HCT116 (cell line): Measurements from ENCODE around the gene SLC5A4. TPM values are rescaled to one million over a fixed set of nuclear protein-coding genes. Genes with fewer than 3 reads are reported as not detected.

Experiments used
- ATAC-seq: fragments of 200-7000 bp; cut with Tn5 transposase; 2 replicates; pipeline ENCODE4 v1.9.1; 2020; ENCODE audit warnings: mild to moderate bottlenecking, moderate library complexity
- BruUV-seq: library from RNA; stranded (reverse); fragments of 400-500 nt; replicated peaks from 2 replicates; lab custom pipeline; 2021; lab: Mats Ljungman, UMichigan
- CTCF ChIA-PET: fragments of 300-600 bp; sonication (Branson Sonifier 250); formaldehyde crosslinking; loops from one replicate; lab custom pipeline; 2021; ENCODE audit warnings: antibody characterized with exemption; lab: Charles Lee
- POLR2A ChIA-PET: fragments of 300-600, 350-600 bp; sonication (Branson Sonifier 250); formaldehyde crosslinking; loops from one replicate; lab custom pipeline; 2021; ENCODE audit warnings: antibody characterized with exemption; lab: Charles Lee
- RAD21 ChIA-PET, 2 experiments: fragments of 300-600 bp; sonication (Branson Sonifier 250); formaldehyde crosslinking; loops; one replicate each; lab custom pipeline; 2023; ENCODE audit warnings: low total read pairs in 2 of 2; ENCODE audit not compliant: uncharacterized antibody in 2 of 2, unreplicated experiment in 2 of 2, low non-redundant PET in 1 of 2; lab: Charles Lee
- DNase-seq: peaks from one replicate; pipeline ENCODE4 v3.0.0-alpha.2; 2010; ENCODE audit warnings: low read depth, low spot score
- H2AFZ ChIP-seq: fragments of 200-600 bp; shearing (Covaris generic), sonication (generic); 2 replicates; pipeline ENCODE4 v1.6.1; 2017; ENCODE audit warnings: low read depth, mixed run types, mixed read lengths, antibody characterized with exemption, low read length; ENCODE audit not compliant: poor library complexity, severe bottlenecking
- H3K27ac ChIP-seq: 2 replicates; pipeline ENCODE4 v1.5.1; 2012; ENCODE audit warnings: low read depth, low read length
- H3K27me3 ChIP-seq: fragments of 200-600 bp; sonication (generic); 2 replicates; pipeline ENCODE4 v1.6.1; 2016; ENCODE audit warnings: mixed run types, low read length, mixed read lengths; ENCODE audit not compliant: insufficient read depth
- H3K36me3 ChIP-seq, 2 experiments: fragments of 200-500 bp in 1 of 2; fragments of 200-600 bp in 1 of 2; sonication (Bioruptor generic) in 1 of 2; sonication (generic) in 1 of 2; 2 replicates each; pipeline versions ENCODE4 v1.5.1 to v1.6.1; 2014 to 2016; ENCODE audit warnings: low read length in 2 of 2, inconsistent platforms in 1 of 2, mixed read lengths in 1 of 2, mixed run types in 1 of 2; ENCODE audit not compliant: insufficient read depth in 2 of 2, control insufficient read depth in 1 of 2
- H3K4me1 ChIP-seq, 2 experiments: fragments of 200-600 bp in 1 of 2; sonication (generic) in 1 of 2; 2 replicates each; pipeline versions ENCODE4 v1.5.1 to v1.6.1; 2012 to 2017; ENCODE audit warnings: low read length in 2 of 2, inconsistent platforms in 1 of 2, mild to moderate bottlenecking in 1 of 2, mixed read lengths in 1 of 2, mixed run types in 1 of 2, moderate library complexity in 1 of 2; ENCODE audit not compliant: insufficient read depth in 2 of 2, control insufficient read depth in 1 of 2
- H3K4me2 ChIP-seq: fragments of 200-600 bp; sonication (generic); 2 replicates; pipeline ENCODE4 v1.6.1; 2017; ENCODE audit warnings: mixed run types, low read length, mixed read lengths
- H3K4me3 ChIP-seq, 2 experiments: fragments of 200-600 bp in 1 of 2; sonication (generic) in 1 of 2; replicated peaks in 1 of 2; 2 replicates each; pipeline ENCODE4 v1.5.1; 2011 to 2016; ENCODE audit warnings: low read length in 2 of 2, control low read depth in 1 of 2, low read depth in 1 of 2, mild to moderate bottlenecking in 1 of 2, mixed read lengths in 1 of 2, mixed run types in 1 of 2
- H3K79me2 ChIP-seq: fragments of 200-600 bp; sonication (generic); 2 replicates; pipeline ENCODE4 v1.6.1; 2017; ENCODE audit warnings: mild to moderate bottlenecking, mixed run types, low read length, moderate library complexity, mixed read lengths; ENCODE audit not compliant: insufficient read depth
- H3K9ac ChIP-seq: fragments of 200-600 bp; sonication (generic); 2 replicates; pipeline ENCODE4 v1.6.1; 2016; ENCODE audit warnings: low read length, mixed read lengths
- H3K9me2 ChIP-seq: fragments of 200-600 bp; sonication (generic), shearing (Covaris generic); 2 replicates; pipeline ENCODE4 v1.6.1; 2017; ENCODE audit warnings: mixed run types, mild to moderate bottlenecking, moderate library complexity; ENCODE audit not compliant: insufficient read depth
- H3K9me3 ChIP-seq, 2 experiments: fragments of 200-500 bp in 1 of 2; fragments of 200-600 bp in 1 of 2; sonication (Bioruptor generic) in 1 of 2; sonication (generic) in 1 of 2; 2 replicates each; pipeline ENCODE4 v1.6.1; 2014 to 2017; ENCODE audit warnings: low read length in 2 of 2, mixed read lengths in 2 of 2, inconsistent platforms in 1 of 2, low read depth in 1 of 2, mild to moderate bottlenecking in 1 of 2, mixed run types in 1 of 2, moderate library complexity in 1 of 2; ENCODE audit not compliant: control insufficient read depth in 1 of 2, insufficient read depth in 1 of 2
- H4K20me1 ChIP-seq: fragments of 200-600 bp; sonication (generic), shearing (Covaris generic); 2 replicates; pipeline ENCODE4 v1.6.1; 2017; ENCODE audit warnings: mixed run types, mild to moderate bottlenecking, moderate library complexity; ENCODE audit not compliant: insufficient read depth
- CBX3 ChIP-seq: IDR thresholded peaks from 2 replicates; pipeline ENCODE4 v1.6.1; 2012; ENCODE audit warnings: low read depth
- EZH2 ChIP-seq: fragments of 200-600 bp; sonication (generic); IDR thresholded peaks from 2 replicates; pipeline ENCODE4 v1.6.1; 2017; ENCODE audit warnings: antibody characterized with exemption, mixed run types
- EZH2phosphoT487 ChIP-seq: fragments of 200-600 bp; IDR thresholded peaks from 2 replicates; pipeline ENCODE4 v1.6.1; 2018; ENCODE audit warnings: antibody characterized with exemption, borderline replicate concordance
- JUND ChIP-seq: IDR thresholded peaks from 2 replicates; pipeline ENCODE4 v1.6.1; 2012
- POLR2AphosphoS5 ChIP-seq: IDR thresholded peaks from 2 replicates; pipeline ENCODE4 v1.6.1; 2011; ENCODE audit warnings: mild to moderate bottlenecking, low read depth, low read length, moderate library complexity
- RAD21 ChIP-seq: IDR thresholded peaks from 2 replicates; pipeline ENCODE4 v1.6.1; 2012; ENCODE audit warnings: low read depth, mild to moderate bottlenecking
- SIN3A ChIP-seq: IDR thresholded peaks from 2 replicates; pipeline ENCODE4 v1.6.1; 2012; ENCODE audit warnings: low read depth
- TCF7L2 ChIP-seq: IDR thresholded peaks from 2 replicates; pipeline ENCODE4 v1.7.0; 2011; ENCODE audit warnings: borderline replicate concordance, inconsistent platforms; ENCODE audit not compliant: insufficient read depth, insufficient read length; ENCODE audit errors: extremely low read depth
- ZBTB33 ChIP-seq: IDR thresholded peaks from 2 replicates; pipeline ENCODE4 v1.6.1; 2011; ENCODE audit warnings: mild to moderate bottlenecking, low read length, moderate library complexity; ENCODE audit not compliant: insufficient replicate concordance; ENCODE audit errors: extremely low read depth
- ZNF274 ChIP-seq: fragments of 200-500 bp; sonication (Bioruptor generic); IDR thresholded peaks from 2 replicates; pipeline ENCODE4 v1.6.1; 2014; ENCODE audit warnings: mild to moderate bottlenecking, low read depth, low read length, inconsistent platforms
- intact Hi-C: fragments of 100-400 bp; cut with micrococcal nuclease; formaldehyde crosslinking; loops from 2 replicates; pipeline ENCODE4 v1.10.0; 2022
- total RNA-seq: library from RNA; stranded (reverse); gene quantifications from one replicate; pipeline ENCODE4 v1.2.1, GENCODE V29; 2021; ENCODE audit not compliant: unreplicated experiment
- TF ChIP-seq, protein P1 (sequence below): IDR thresholded peaks from 2 replicates; pipeline ENCODE4 v1.6.1; 2012; ENCODE audit warnings: low read depth
- TF ChIP-seq, protein P2 (sequence below): IDR thresholded peaks from 2 replicates; pipeline ENCODE4 v1.6.1; 2012
- TF ChIP-seq, protein P3 (sequence below), 3 experiments: fragments of 200-600 bp in 1 of 3; sonication (generic) in 1 of 3; IDR thresholded peaks in 2 of 3; conservative IDR thresholded peaks in 1 of 3; 2 replicates each; pipeline ENCODE4 v1.5.1; 2012 to 2017; ENCODE audit warnings: low read depth in 2 of 3, low read length in 2 of 3, antibody characterized with exemption in 1 of 3, borderline replicate concordance in 1 of 3, control low read depth in 1 of 3, mild to moderate bottlenecking in 1 of 3, mixed read lengths in 1 of 3, mixed run types in 1 of 3, moderate library complexity in 1 of 3; ENCODE audit not compliant: insufficient read depth in 1 of 3

The SLC5A4 gene
- total RNA-seq, 1 experiment from 2014 or later: 0.22 TPM

- TF ChIP-seq, protein P1, sequence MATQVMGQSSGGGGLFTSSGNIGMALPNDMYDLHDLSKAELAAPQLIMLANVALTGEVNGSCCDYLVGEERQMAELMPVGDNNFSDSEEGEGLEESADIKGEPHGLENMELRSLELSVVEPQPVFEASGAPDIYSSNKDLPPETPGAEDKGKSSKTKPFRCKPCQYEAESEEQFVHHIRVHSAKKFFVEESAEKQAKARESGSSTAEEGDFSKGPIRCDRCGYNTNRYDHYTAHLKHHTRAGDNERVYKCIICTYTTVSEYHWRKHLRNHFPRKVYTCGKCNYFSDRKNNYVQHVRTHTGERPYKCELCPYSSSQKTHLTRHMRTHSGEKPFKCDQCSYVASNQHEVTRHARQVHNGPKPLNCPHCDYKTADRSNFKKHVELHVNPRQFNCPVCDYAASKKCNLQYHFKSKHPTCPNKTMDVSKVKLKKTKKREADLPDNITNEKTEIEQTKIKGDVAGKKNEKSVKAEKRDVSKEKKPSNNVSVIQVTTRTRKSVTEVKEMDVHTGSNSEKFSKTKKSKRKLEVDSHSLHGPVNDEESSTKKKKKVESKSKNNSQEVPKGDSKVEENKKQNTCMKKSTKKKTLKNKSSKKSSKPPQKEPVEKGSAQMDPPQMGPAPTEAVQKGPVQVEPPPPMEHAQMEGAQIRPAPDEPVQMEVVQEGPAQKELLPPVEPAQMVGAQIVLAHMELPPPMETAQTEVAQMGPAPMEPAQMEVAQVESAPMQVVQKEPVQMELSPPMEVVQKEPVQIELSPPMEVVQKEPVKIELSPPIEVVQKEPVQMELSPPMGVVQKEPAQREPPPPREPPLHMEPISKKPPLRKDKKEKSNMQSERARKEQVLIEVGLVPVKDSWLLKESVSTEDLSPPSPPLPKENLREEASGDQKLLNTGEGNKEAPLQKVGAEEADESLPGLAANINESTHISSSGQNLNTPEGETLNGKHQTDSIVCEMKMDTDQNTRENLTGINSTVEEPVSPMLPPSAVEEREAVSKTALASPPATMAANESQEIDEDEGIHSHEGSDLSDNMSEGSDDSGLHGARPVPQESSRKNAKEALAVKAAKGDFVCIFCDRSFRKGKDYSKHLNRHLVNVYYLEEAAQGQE: no peak
- TF ChIP-seq SIN3A (no peak), TCF7L2 (no peak), JUND (no peak)
- TF ChIP-seq, protein P2, sequence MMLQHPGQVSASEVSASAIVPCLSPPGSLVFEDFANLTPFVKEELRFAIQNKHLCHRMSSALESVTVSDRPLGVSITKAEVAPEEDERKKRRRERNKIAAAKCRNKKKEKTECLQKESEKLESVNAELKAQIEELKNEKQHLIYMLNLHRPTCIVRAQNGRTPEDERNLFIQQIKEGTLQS: no peak
Observed at GRCh38 chr22:32258791-32259190, 3.6 kb upstream of the SLC5A4 start (continued).

- intact Hi-C loops: no loop called here
- H3K36me3 ChIP-seq: no peaks in the 10 kb centered on the region
- H3K27me3 ChIP-seq: no peaks in the 10 kb centered on the region
- no peak overlapping the region for H3K27ac ChIP-seq
- CTCF ChIA-PET: interaction anchor here (1.6 kb wide), 1 partner anchor 10 kb away, joined by 12 read pairs; no protein-coding TSS in a partner anchor
- BruUV-seq: no TSS peak
- H3K4me2 ChIP-seq: no peak overlapping the region
- RAD21 ChIA-PET: no interaction called here
- POLR2A ChIA-PET: no interaction called here
- no peak for DNase-seq
- H2AFZ ChIP-seq: no peak overlapping the region
- no peak for ATAC-seq
- H4K20me1 ChIP-seq: no peaks in the 10 kb centered on the region
- H3K9ac ChIP-seq: no peak overlapping the region
- H3K4me3 ChIP-seq: no peak overlapping the region
- H3K9me2 ChIP-seq: no peaks in the 10 kb centered on the region
- no peaks in the 10 kb centered on the region for H3K4me1 ChIP-seq
- H3K79me2 ChIP-seq: no peaks in the 10 kb centered on the region
- H3K9me3 ChIP-seq: no peaks in the 10 kb centered on the region
- TF ChIP-seq EZH2: no peak
- TF ChIP-seq ZNF274: no peak
- no peak for TF ChIP-seq POLR2AphosphoS5
- TF ChIP-seq, protein P3, sequence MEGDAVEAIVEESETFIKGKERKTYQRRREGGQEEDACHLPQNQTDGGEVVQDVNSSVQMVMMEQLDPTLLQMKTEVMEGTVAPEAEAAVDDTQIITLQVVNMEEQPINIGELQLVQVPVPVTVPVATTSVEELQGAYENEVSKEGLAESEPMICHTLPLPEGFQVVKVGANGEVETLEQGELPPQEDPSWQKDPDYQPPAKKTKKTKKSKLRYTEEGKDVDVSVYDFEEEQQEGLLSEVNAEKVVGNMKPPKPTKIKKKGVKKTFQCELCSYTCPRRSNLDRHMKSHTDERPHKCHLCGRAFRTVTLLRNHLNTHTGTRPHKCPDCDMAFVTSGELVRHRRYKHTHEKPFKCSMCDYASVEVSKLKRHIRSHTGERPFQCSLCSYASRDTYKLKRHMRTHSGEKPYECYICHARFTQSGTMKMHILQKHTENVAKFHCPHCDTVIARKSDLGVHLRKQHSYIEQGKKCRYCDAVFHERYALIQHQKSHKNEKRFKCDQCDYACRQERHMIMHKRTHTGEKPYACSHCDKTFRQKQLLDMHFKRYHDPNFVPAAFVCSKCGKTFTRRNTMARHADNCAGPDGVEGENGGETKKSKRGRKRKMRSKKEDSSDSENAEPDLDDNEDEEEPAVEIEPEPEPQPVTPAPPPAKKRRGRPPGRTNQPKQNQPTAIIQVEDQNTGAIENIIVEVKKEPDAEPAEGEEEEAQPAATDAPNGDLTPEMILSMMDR (IDR thresholded peaks at IDR 0.05 in 2 of 3, conservative IDR thresholded peaks at IDR 0.05 in 1 of 3; ENCODE audit: borderline replicate concordance in 1 of 3, insufficient read depth in 1 of 3, low read depth in 2 of 3, low read length in 2 of 3): no peak
- no peak for TF ChIP-seq EZH2phosphoT487
- TF ChIP-seq ZBTB33: no peak
- no peak for TF ChIP-seq CBX3
- no peak for TF ChIP-seq RAD21
Observed at GRCh38 chr22:32255726-32256125, 579 bp upstream of the SLC5A4 start.
